ENCODE measurements around the gene STX10.
"Not testable (repeated sequence)": the region's sequence is repeated elsewhere in the genome, so short reads cannot be mapped to it uniquely, and the experiment has no call there.

STX10 gene

DNA sequence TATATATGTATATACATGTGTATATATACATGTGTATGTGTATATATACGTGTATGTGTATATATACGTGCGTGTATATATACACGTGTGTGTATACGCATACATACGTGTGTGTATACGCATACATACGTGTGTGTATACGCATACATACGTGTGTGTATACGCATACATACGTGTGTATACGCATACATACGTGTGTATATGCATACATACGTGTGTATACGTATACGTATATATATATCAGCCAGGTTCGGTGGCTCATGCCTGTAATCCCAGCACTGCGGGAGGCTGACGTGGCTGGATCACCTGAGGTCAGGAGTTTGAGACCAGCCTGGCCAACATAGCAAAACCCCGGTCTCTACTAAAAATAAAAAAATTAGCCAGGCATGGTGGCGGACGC lies 34.8 kb upstream of the STX10 start:
- H3K4me3 ChIP-seq (ENCODE audit: low read depth, low read length, poor library complexity, severe bottlenecking); H3K79me2 ChIP-seq (ENCODE audit: insufficient read depth, low read length); H3K9me3 ChIP-seq (ENCODE audit: low read length); H2AFZ ChIP-seq (ENCODE audit: low read length); H3F3A ChIP-seq (ENCODE audit: insufficient read depth, low read length); H3K27me3 ChIP-seq (ENCODE audit: insufficient read depth, low read length); H4K20me1 ChIP-seq (ENCODE audit: insufficient read depth, low read length); H3K9me2 ChIP-seq (ENCODE audit: low read depth, low read length); H3K4me2 ChIP-seq (ENCODE audit: low read length); H3K4me1 ChIP-seq (ENCODE audit: insufficient read depth, low read length, severe bottlenecking); H3K9ac ChIP-seq (ENCODE audit: low read length); H3K36me3 ChIP-seq (ENCODE audit: insufficient read depth, low read length); H3K27ac ChIP-seq (ENCODE audit: low read depth, low read length, poor library complexity, severe bottlenecking): not testable (repeated sequence)

DNA sequence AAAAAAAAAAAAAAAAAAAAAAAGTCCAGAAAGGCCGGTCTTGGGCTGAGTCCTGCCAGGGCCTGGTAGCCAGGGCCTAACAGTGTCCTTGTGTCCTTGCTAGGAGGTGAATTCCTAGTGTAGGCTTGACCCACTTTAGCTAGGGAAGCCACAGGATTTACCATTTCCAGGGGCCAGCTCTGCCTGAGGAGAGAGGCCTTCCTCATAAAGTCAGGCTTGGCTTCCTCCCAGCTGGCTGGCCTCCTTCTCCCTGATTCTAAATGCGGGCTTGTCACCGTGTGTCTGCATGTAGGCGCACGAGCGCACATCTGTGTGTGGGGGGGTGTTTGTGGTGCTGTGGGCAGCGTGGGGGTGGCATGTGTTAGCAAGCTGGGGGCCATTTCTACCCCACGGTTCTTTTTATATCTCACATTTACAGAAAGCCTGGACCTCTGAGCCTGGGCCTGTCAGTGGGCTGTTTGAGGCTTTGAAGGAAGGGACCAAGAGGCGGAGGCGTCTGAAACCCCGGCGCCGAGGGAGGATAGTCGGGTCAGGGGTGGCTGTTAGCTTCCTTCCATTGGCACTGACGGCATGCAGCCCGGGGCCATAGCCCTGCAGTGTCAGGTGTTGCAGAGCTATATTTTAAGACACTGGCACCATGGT lies 31.7 kb upstream of the STX10 start:
- H3K9ac ChIP-seq (ENCODE audit: low read length), result no peak overlapping the region

DNA sequence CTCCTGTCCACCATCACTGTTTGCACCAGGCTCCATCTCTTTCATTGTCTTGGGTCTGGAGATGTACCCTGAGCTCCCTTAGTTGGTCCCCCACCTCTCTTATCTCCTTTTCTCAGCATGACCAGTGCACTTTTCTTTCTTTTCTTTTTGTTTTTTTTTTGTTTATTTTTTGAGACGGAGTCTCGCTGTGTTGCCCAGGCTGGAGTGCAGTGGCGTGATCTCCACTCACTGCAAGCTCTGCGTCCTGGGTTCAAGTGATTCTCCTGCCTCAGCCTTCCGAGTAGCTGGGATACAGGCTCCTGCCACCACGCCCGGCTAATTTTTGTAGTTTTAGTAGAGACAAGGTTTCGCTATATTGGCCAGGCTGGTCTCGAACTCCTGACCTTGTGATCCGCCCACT lies 28.1 kb upstream of the STX10 start:
- H3K9me3 ChIP-seq (ENCODE audit: low read length); H3K27ac ChIP-seq (ENCODE audit: low read depth, low read length, poor library complexity, severe bottlenecking); H3K4me1 ChIP-seq (ENCODE audit: insufficient read depth, low read length, severe bottlenecking): not testable (repeated sequence)

More for the DNA sequence above, 31.7 kb upstream of the STX10 start:
- Histone ChIP-seq H3K4me3 (ENCODE audit: low read depth, low read length, poor library complexity, severe bottlenecking) (no peak overlapping the region), H3F3A (ENCODE audit: insufficient read depth, low read length) (no peaks in the 10 kb centered on the region), H3K4me1 (ENCODE audit: insufficient read depth, low read length, severe bottlenecking) (no peaks in the 10 kb centered on the region), H4K20me1 (ENCODE audit: insufficient read depth, low read length) (no peaks in the 10 kb centered on the region), H3K36me3 (ENCODE audit: insufficient read depth, low read length) (no peaks in the 10 kb centered on the region), H2AFZ (ENCODE audit: low read length) (no peak overlapping the region), H3K79me2 (ENCODE audit: insufficient read depth, low read length) (no peaks in the 10 kb centered on the region), H3K27ac (ENCODE audit: low read depth, low read length, poor library complexity, severe bottlenecking) (no peak overlapping the region), H3K27me3 (ENCODE audit: insufficient read depth, low read length) (no peaks in the 10 kb centered on the region), H3K4me2 (ENCODE audit: low read length) (no peak overlapping the region), H3K9me3 (ENCODE audit: low read length) (no peaks in the 10 kb centered on the region), H3K9me2 (ENCODE audit: low read depth, low read length) (no peaks in the 10 kb centered on the region)
- TF ChIP-seq EZH2 (IDR thresholded peaks at IDR 0.05; ENCODE audit: borderline replicate concordance, low read length), result no peak
- TF ChIP-seq, protein P1, sequence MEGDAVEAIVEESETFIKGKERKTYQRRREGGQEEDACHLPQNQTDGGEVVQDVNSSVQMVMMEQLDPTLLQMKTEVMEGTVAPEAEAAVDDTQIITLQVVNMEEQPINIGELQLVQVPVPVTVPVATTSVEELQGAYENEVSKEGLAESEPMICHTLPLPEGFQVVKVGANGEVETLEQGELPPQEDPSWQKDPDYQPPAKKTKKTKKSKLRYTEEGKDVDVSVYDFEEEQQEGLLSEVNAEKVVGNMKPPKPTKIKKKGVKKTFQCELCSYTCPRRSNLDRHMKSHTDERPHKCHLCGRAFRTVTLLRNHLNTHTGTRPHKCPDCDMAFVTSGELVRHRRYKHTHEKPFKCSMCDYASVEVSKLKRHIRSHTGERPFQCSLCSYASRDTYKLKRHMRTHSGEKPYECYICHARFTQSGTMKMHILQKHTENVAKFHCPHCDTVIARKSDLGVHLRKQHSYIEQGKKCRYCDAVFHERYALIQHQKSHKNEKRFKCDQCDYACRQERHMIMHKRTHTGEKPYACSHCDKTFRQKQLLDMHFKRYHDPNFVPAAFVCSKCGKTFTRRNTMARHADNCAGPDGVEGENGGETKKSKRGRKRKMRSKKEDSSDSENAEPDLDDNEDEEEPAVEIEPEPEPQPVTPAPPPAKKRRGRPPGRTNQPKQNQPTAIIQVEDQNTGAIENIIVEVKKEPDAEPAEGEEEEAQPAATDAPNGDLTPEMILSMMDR (IDR thresholded peaks at IDR 0.05; ENCODE audit: low read length), result no peak

DNA sequence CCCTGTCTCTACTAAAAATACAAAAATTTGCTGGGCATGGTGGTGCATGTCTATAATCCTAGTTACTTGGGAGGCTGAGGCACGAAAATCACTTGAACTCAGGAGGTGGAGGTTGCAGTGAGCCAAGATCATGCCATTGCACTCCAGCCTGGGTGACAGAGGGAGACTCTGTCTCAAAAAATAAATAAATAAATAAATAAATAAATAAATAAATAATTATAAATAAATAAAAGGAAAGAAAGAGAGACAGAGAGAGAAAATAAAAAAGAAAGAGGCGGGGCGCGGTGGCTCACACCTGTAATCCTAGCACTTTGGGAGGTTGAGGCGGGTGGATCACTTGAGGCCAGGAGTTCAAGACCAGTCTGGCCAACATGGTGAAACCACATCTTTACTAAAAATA lies 27.4 kb upstream of the STX10 start:
- H3K27me3 ChIP-seq (ENCODE audit: insufficient read depth, low read length); H3K4me1 ChIP-seq (ENCODE audit: insufficient read depth, low read length, severe bottlenecking); H3K9me2 ChIP-seq (ENCODE audit: low read depth, low read length); H4K20me1 ChIP-seq (ENCODE audit: insufficient read depth, low read length); H3K27ac ChIP-seq (ENCODE audit: low read depth, low read length, poor library complexity, severe bottlenecking); H3K36me3 ChIP-seq (ENCODE audit: insufficient read depth, low read length); H3K9ac ChIP-seq (ENCODE audit: low read length); H3K9me3 ChIP-seq (ENCODE audit: low read length); H3K79me2 ChIP-seq (ENCODE audit: insufficient read depth, low read length); H3F3A ChIP-seq (ENCODE audit: insufficient read depth, low read length); H3K4me3 ChIP-seq (ENCODE audit: low read depth, low read length, poor library complexity, severe bottlenecking); H3K4me2 ChIP-seq (ENCODE audit: low read length); H2AFZ ChIP-seq (ENCODE audit: low read length): not testable (repeated sequence)

More for the DNA sequence above, 28.1 kb upstream of the STX10 start:
- not testable (repeated sequence) for H3K4me3 ChIP-seq (ENCODE audit: low read depth, low read length, poor library complexity, severe bottlenecking); H3K79me2 ChIP-seq (ENCODE audit: insufficient read depth, low read length); H3K9ac ChIP-seq (ENCODE audit: low read length); H3K4me2 ChIP-seq (ENCODE audit: low read length); H3K27me3 ChIP-seq (ENCODE audit: insufficient read depth, low read length); H3F3A ChIP-seq (ENCODE audit: insufficient read depth, low read length); H4K20me1 ChIP-seq (ENCODE audit: insufficient read depth, low read length); H3K9me2 ChIP-seq (ENCODE audit: low read depth, low read length); H2AFZ ChIP-seq (ENCODE audit: low read length); H3K36me3 ChIP-seq (ENCODE audit: insufficient read depth, low read length)

DNA sequence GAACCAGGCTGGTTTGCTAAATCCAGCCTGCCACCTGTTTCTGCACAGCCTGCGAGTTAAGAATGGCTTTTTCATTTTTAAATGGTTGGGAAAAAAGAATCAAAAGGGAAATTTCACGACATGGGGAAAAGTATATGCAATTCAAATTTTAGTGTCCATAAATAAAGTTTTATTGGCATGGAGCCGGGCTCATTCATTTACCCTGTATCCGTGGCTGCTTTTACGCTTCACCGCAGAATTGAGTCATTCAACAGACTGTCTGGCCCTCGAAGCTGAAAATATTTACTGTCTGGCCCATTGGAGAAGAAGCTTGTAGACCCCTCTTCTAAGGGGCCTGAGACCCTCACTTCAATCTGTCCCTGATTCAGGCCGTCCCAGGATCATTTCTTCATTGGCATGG lies 26.2 kb upstream of the STX10 start:
- no peaks in the 10 kb centered on the region for H3K27me3 ChIP-seq (ENCODE audit: insufficient read depth, low read length)
- no peak overlapping the region for H2AFZ ChIP-seq (ENCODE audit: low read length)
- no peak overlapping the region for H3K4me3 ChIP-seq (ENCODE audit: low read depth, low read length, poor library complexity, severe bottlenecking)
- no peaks in the 10 kb centered on the region for H3K9me3 ChIP-seq (ENCODE audit: low read length)
- H3K27ac ChIP-seq (ENCODE audit: low read depth, low read length, poor library complexity, severe bottlenecking), result no peak overlapping the region
- no peak overlapping the region for H3K4me2 ChIP-seq (ENCODE audit: low read length)
- no peaks in the 10 kb centered on the region for H3K79me2 ChIP-seq (ENCODE audit: insufficient read depth, low read length)
- no peaks in the 10 kb centered on the region for H3F3A ChIP-seq (ENCODE audit: insufficient read depth, low read length)
- no peaks in the 10 kb centered on the region for H3K9me2 ChIP-seq (ENCODE audit: low read depth, low read length)
- H3K36me3 ChIP-seq (ENCODE audit: insufficient read depth, low read length), result no peaks in the 10 kb centered on the region
- H4K20me1 ChIP-seq (ENCODE audit: insufficient read depth, low read length), result no peaks in the 10 kb centered on the region
- peaks cover 10% of the 10 kb centered on the region for H3K4me1 ChIP-seq (ENCODE audit: insufficient read depth, low read length, severe bottlenecking)
- TF ChIP-seq, protein P1 (IDR thresholded peaks at IDR 0.05; ENCODE audit: low read length), result no peak
- no peak overlapping the region for H3K9ac ChIP-seq (ENCODE audit: low read length)
